ENCODE data around the gene DMXL2.

The DMXL2 gene

DNA sequence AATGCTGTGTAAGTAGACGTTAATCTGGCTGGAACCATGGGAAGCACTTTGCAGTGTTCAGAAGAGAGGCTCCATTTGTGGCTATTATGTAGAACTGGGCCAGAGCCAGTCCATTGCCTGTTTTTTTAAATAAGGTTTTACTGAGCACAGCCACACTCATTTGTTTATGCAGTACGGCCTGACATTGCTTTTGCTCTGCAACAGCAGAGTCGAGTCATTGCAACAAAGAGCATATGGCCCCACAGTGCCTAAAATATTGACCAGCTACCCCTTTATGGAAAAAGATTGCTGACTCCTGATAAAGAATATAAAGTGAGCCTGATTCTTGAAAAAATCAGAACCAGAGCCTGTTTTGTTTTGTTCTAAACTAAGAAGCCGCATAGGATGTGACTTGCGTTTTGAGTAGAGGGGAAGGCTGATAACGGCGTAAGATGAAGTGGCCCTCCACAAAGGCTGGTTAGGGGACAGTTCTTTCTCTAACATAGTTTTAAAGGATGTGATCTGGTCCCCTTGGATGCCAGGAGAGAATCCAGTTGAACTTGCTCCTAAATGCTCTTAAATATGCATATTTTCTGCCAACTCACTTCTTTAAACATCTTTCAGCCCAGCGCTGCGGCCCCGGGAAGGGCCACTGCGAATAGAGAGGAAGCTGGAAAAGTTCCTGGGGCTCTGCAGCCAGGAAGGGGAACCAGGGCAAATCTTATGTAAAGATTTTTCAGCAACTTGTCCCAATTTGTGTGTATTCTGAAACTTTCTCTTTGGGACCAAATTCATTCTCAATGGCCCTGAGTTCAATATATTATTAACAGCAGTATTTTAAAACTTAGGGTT, 216.7 kb downstream of the DMXL2 start:
- no peak for DNase-seq (ENCODE audit: low read depth)

DNA sequence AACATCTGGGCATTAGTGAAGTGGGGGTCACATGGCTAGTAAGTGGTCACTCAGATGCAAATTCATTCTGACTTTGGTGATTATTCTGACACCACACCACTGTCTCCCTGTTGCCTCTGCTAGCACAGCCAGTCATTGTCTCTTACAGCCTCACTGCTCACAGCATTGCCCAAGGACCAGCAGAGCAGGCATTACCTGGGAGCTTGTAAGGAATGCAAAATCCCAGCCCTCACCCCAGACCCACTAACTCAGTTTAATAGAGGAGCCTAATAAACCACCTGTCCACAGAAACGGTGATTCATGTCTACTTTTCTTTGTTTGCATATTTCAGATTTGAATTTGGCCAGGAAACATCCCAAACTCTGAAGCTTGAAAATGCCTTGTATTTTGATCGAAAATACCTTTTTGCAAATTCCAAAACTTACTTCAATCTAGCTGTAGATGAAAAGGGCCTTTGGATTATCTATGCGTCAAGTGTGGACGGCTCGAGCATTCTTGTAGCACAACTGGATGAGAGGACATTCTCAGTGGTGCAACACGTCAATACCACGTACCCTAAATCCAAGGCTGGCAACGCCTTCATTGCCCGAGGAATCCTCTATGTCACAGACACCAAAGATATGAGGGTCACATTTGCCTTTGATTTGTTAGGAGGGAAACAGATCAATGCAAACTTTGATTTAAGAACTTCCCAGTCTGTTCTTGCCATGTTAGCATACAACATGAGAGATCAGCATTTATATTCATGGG, 218.4 kb downstream of the DMXL2 start:
- no peak for DNase-seq (ENCODE audit: low read depth)

DNA sequence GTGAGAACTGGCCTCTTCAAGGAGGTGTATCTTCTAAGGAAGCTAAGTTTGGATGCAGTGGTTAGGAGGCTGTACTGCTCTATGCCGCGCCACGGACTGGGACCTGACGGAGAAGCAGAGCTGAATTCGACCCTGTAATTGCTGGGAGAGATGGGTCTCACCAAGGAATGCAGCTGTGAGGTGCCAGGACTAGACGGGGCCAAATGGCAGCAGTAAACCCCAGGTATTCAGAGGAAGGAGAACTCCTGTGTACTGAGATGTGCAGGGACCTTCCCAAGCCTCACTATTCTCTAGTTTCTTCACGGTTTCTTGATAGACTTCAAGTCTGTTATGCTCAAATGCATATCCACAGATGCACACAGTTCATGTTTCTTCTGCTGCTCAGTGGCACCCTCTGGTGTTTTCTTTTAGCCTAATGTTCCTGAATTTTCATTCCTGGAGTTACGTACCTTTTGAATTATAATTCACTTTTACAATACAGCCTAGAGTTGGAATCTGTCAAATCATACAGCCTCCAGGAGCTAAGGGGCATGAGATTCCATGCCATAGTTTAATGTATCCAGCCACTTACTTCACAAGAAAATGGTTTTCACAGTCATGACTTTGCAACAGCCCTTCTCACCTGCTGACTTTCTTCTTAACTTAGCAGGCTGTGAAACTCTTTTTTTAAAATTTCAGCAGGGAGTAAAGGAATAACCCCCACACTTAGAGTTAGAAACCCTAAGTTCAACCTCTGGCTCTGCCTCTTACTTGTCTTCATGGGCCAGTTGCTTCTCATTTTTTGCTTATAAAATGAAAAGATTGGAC, 219.3 kb downstream of the DMXL2 start:
- no peak for DNase-seq (ENCODE audit: low read depth)

DNA sequence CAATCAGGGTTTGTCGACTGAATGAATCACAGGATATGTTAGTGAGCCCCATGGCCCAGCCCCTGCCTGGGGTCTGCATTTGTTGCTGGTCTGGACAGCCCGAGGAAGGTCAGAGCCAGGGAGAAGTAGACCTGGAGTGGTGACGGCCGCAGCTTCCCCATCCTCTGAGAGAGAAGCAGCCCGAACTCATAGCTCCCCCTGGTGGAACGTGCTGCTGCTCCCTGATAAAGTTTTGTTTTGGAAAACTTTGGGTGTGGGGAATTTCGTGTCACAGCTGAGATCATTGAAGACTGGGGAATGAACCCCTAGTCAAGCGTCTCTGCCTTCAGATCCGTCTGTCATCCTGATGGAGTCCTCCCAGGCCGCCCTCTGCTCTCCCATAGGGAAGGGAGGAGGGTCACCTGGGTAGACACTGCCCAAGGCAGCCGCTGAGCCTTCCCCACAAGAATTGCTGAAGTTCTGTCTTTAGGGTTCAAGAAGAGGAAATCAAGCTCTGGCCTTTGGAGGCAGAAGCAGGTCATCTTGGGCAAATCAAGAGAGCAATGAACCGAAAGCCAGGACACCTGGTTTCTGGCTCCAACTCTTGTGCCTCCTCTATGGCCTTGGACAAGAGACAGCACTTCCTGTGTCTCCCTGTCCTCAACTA, 220.6 kb downstream of the DMXL2 start:
- DNase-seq (ENCODE audit: low read depth), result no peak

DNA sequence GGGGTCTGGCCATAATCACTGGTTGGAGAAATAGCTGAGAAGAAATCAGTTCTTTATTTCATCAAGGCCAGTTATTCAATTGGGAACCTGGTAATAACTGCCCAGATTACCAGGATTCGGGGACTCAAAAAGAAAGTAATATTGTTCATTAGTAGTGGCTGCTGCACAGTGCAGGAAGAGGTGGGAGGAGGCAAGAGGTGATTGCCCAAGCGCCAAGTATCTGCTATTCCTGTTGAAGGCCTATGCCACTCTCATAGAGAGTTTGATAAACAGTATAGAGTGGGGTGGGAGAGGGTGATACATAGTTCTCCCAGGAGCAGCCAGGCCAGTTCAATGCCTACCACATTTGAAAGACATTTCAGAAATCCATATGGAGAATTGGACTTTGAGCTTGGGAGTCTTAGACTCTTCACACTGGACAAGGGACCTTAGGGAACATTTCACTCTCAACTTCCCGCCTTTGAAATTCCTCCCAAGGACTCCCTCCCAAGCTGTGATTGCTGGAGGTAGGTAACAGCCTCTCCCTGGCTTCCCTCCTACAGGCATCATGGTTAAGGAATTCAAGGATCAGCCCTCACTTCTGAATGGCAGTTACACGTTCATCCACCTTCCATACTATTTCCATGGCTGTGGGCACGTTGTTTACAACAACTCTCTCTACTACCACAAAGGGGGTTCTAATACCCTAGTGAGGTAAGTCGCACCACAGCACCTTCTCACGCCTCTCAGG, 221.4 kb downstream of the DMXL2 start:
- DNase-seq (ENCODE audit: low read depth), result no peak

DNA sequence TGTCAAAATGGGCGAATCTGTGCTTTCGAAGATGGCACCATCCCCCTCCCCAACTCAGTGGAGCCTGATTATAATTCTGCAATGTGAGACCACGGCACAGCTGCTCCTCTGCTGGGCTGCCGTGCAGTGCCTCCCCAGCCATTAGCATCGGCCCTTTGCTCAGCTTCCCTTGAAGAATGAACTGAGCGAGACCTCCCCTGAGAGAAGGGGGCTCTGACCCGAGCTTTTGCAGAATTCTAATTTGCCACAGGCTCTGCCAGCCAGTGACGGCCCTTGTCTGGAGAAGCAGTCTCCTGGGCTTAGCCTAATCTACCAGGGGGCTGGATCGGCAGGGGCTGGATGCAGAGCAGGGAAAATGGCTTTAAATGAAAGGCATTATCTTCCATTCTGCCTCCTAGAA, 223.9 kb downstream of the DMXL2 start:
- no peak for DNase-seq (ENCODE audit: low read depth)
